IMR-90 (cell line): Measurements from ENCODE around the gene SYCP1. TPM values are rescaled to one million over a fixed set of nuclear protein-coding genes. Genes with fewer than 3 reads are reported as not detected.

Experiments used
- ATAC-seq: fragments of 200-7000 bp; cut with Tn5 transposase; 2 replicates; pipeline ENCODE4 v1.9.1; 2020; ENCODE audit warnings: low read depth, mild to moderate bottlenecking, moderate library complexity
- BruUV-seq: library from RNA; stranded (reverse); fragments of 400-500 nt; replicated peaks from 2 replicates; lab custom pipeline; 2021; lab: Mats Ljungman, UMichigan
- CTCF ChIA-PET: fragments of 300-600 bp; formaldehyde crosslinking; extraction: SDS; loops from one replicate; lab custom pipeline; 2021; ENCODE audit warnings: antibody characterized with exemption; lab: Yijun Ruan, JAX
- POLR2A ChIA-PET: fragments of 300-600 bp; sonication (Branson Sonifier 250); formaldehyde crosslinking; loops from one replicate; lab custom pipeline; 2022; ENCODE audit warnings: antibody characterized with exemption; ENCODE audit not compliant: unreplicated experiment; lab: Charles Lee
- DNase-seq: peaks from one replicate; pipeline ENCODE4 v3.0.0; 2013
- H2AFZ ChIP-seq: replicated peaks from 2 replicates; pipeline ENCODE3; 2013; ENCODE audit warnings: low read length, mild to moderate bottlenecking; ENCODE audit not compliant: poor library complexity
- H2AK5ac ChIP-seq: 2 replicates; pipeline ENCODE4 v1.6.1; 2013; ENCODE audit warnings: low read depth, low read length, inconsistent platforms
- H2AK9ac ChIP-seq: replicated peaks from 2 replicates; pipeline ENCODE3; 2013; ENCODE audit warnings: mild to moderate bottlenecking, low read depth, low read length, moderate library complexity; ENCODE audit not compliant: poor library complexity
- H2BK120ac ChIP-seq: 2 replicates; pipeline ENCODE4 v1.6.1; 2013; ENCODE audit warnings: low read depth, low read length, inconsistent platforms
- H2BK15ac ChIP-seq: 3 replicates; pipeline ENCODE4 v1.6.1; 2013; ENCODE audit warnings: low read depth, low read length, inconsistent platforms
- H2BK20ac ChIP-seq: 2 replicates; pipeline ENCODE4 v1.6.1; 2013; ENCODE audit warnings: low read depth, mild to moderate bottlenecking, inconsistent platforms, low read length, moderate library complexity
- H2BK5ac ChIP-seq: 2 replicates; pipeline ENCODE4 v1.6.1; 2013; ENCODE audit warnings: mild to moderate bottlenecking, low read depth, low read length, inconsistent platforms; ENCODE audit not compliant: poor library complexity, severe bottlenecking
- H3K14ac ChIP-seq: replicated peaks from 2 replicates; pipeline ENCODE4 v1.6.1; 2013; ENCODE audit warnings: low read depth, low read length, inconsistent platforms
- H3K18ac ChIP-seq: 2 replicates; pipeline ENCODE4 v1.6.1; 2013; ENCODE audit warnings: low read depth, low read length, control low read depth
- H3K23ac ChIP-seq: 2 replicates; pipeline ENCODE4 v1.6.1; 2013; ENCODE audit warnings: low read depth, low read length, inconsistent platforms
- H3K27ac ChIP-seq: 2 replicates; pipeline ENCODE4 v1.5.1; 2013; ENCODE audit warnings: mild to moderate bottlenecking, control low read depth, low read length; ENCODE audit not compliant: insufficient read depth
- H3K27me3 ChIP-seq: 2 replicates; pipeline ENCODE4 v1.6.1; 2013; ENCODE audit warnings: low read length; ENCODE audit not compliant: control insufficient read depth, insufficient read depth
- H3K36me3 ChIP-seq: 2 replicates; pipeline ENCODE4 v1.6.1; 2013; ENCODE audit warnings: low read length, mixed read lengths; ENCODE audit not compliant: control insufficient read depth, insufficient read depth
- H3K4ac ChIP-seq: 2 replicates; pipeline ENCODE4 v1.6.1; 2013; ENCODE audit warnings: low read depth, low read length, inconsistent platforms
- H3K4me1 ChIP-seq: 2 replicates; pipeline ENCODE4 v1.6.1; 2013; ENCODE audit warnings: low read length, mixed read lengths; ENCODE audit not compliant: control insufficient read depth, insufficient read depth
- H3K4me2 ChIP-seq: 2 replicates; pipeline ENCODE4 v1.6.1; 2013; ENCODE audit warnings: low read depth, mild to moderate bottlenecking, control low read depth, low read length, moderate library complexity
- H3K4me3 ChIP-seq: 2 replicates; pipeline ENCODE4 v1.5.1; 2013; ENCODE audit warnings: low read depth, mild to moderate bottlenecking, control low read depth, low read length, moderate library complexity; ENCODE audit not compliant: insufficient read depth
- H3K56ac ChIP-seq: 2 replicates; pipeline ENCODE4 v1.6.1; 2013; ENCODE audit warnings: low read length, inconsistent platforms; ENCODE audit not compliant: insufficient read depth; ENCODE audit errors: extremely low read depth
- H3K79me1 ChIP-seq, 2 experiments: 2 replicates each; pipeline ENCODE4 v1.6.1; 2013; ENCODE audit warnings: low read length in 2 of 2, inconsistent platforms in 1 of 2, low read depth in 1 of 2
- H3K9ac ChIP-seq: 2 replicates; pipeline ENCODE4 v1.6.1; 2013; ENCODE audit warnings: low read depth, low read length, control low read depth
- H3K9me1 ChIP-seq: 2 replicates; pipeline ENCODE4 v1.6.1; 2013; ENCODE audit warnings: low read length, inconsistent platforms; ENCODE audit not compliant: insufficient read depth
- H3K9me3 ChIP-seq: 2 replicates; pipeline ENCODE4 v1.6.1; 2013; ENCODE audit warnings: low read length; ENCODE audit not compliant: control insufficient read depth, insufficient read depth
- H4K20me1 ChIP-seq: 2 replicates; pipeline ENCODE4 v1.6.1; 2013; ENCODE audit warnings: low read length, inconsistent platforms; ENCODE audit not compliant: insufficient read depth
- H4K5ac ChIP-seq: 2 replicates; pipeline ENCODE4 v1.6.1; 2013; ENCODE audit warnings: mild to moderate bottlenecking, low read depth, low read length, control low read depth
- H4K8ac ChIP-seq, 2 experiments: 2 replicates each; pipeline ENCODE4 v1.6.1; 2013; ENCODE audit warnings: low read depth in 2 of 2, low read length in 2 of 2, control low read depth in 1 of 2, inconsistent platforms in 1 of 2
- H4K91ac ChIP-seq: 2 replicates; pipeline ENCODE4 v1.6.1; 2013; ENCODE audit warnings: low read depth, low read length, inconsistent platforms; ENCODE audit not compliant: insufficient read depth
- BHLHE40 ChIP-seq: fragments of 150-350 bp; IDR thresholded peaks from 2 replicates; pipeline ENCODE4 v1.6.1; 2016; ENCODE audit warnings: mild to moderate bottlenecking, low read depth, low read length
- CEBPB ChIP-seq: IDR thresholded peaks from 2 replicates; pipeline ENCODE4 v1.6.1; 2012; ENCODE audit warnings: low read depth, low read length, improper control_type of control experiment
- FOS ChIP-seq: fragments of 150-350 bp; IDR thresholded peaks from 2 replicates; pipeline ENCODE4 v1.6.1; 2016; ENCODE audit warnings: low read depth, low read length
- MAZ ChIP-seq: IDR thresholded peaks from 2 replicates; pipeline ENCODE4 v1.6.1; 2012; ENCODE audit warnings: low read depth, mild to moderate bottlenecking, low read length, improper control_type of control experiment, moderate library complexity, borderline replicate concordance
- MXI1 ChIP-seq: IDR thresholded peaks from 2 replicates; pipeline ENCODE4 v1.6.1; 2012; ENCODE audit warnings: low read depth, mild to moderate bottlenecking, low read length, moderate library complexity, borderline replicate concordance
- POLR2A ChIP-seq: IDR thresholded peaks from 2 replicates; pipeline ENCODE4 v1.6.1; 2012; ENCODE audit warnings: mild to moderate bottlenecking, low read depth, low read length
- RAD21 ChIP-seq: IDR thresholded peaks from 2 replicates; pipeline ENCODE4 v1.6.1; 2012; ENCODE audit warnings: low read length, improper control_type of control experiment
- RCOR1 ChIP-seq: IDR thresholded peaks from 2 replicates; pipeline ENCODE4 v1.6.1; 2012; ENCODE audit warnings: mild to moderate bottlenecking, low read length, improper control_type of control experiment; ENCODE audit not compliant: insufficient replicate concordance
- RFX5 ChIP-seq: IDR thresholded peaks from 2 replicates; pipeline ENCODE4 v1.8.0; 2012; ENCODE audit warnings: low read depth, mild to moderate bottlenecking, low read length, moderate library complexity
- SMC3 ChIP-seq: fragments of 150-350 bp; IDR thresholded peaks from 2 replicates; pipeline ENCODE4 v1.6.1; 2016; ENCODE audit warnings: low read depth, mild to moderate bottlenecking, antibody characterized with exemption, low read length, moderate library complexity
- WGBS, 2 experiments: methylation state at CpG; one replicate each; pipeline versions ENCODE4 v1.1.5 to v1.1.7; 2013; ENCODE audit warnings: missing lambda C conversion rate in 2 of 2; ENCODE audit not compliant: insufficient read length in 1 of 2; ENCODE audit errors: extremely low coverage in 2 of 2; 5-methylcytosine and 5-hydroxymethylcytosine counted together
- dilution Hi-C: fragments of 300-500 bp; cut with HindIII; formaldehyde crosslinking; loops from one replicate; pipeline ENCODE4 v1.14.3; 2018; ENCODE audit warnings: low sequenced_read_pairs; ENCODE audit not compliant: unreplicated experiment
- in situ Hi-C: fragments of 300-500 bp; cut with MboI; formaldehyde crosslinking; loops from 3 replicates; pipeline ENCODE4 v1.14.3; 2019; ENCODE audit warnings: low sequenced_read_pairs, inconsistent platforms, mixed read lengths
- intact Hi-C: fragments of 100-400 bp; cut with micrococcal nuclease; formaldehyde crosslinking; loops from 2 replicates; pipeline ENCODE4 v1.10.0; 2022
- polyA plus RNA-seq, 3 experiments: library from polyadenylated mRNA; depleted of rRNA; stranded (reverse); fragments of >200 nt; gene quantifications; 2 replicates each; pipeline ENCODE4 v1.2.3, GENCODE V29; 2012; ENCODE audit warnings: low replicate concordance in 1 of 3
- total RNA-seq: library from RNA; depleted of rRNA; stranded (reverse); fragments of >200 nt; gene quantifications from 2 replicates; pipeline ENCODE4 v1.2.3, GENCODE V29; 2012
- TF ChIP-seq, protein P1 (sequence below): conservative IDR thresholded peaks from 2 replicates; pipeline ENCODE4 v1.5.1; 2012; ENCODE audit warnings: mild to moderate bottlenecking, low read depth, low read length, improper control_type of control experiment

Gene SYCP1
- total and polyA plus RNA-seq, 2 of the 4 experiments (the other 2 are of a cell fraction): not detected

GRCh38 chr1:115012434-115012833 is 157.8 kb downstream of the SYCP1 start:
- in situ Hi-C loops (no loop called here), dilution Hi-C loops (no loop called here), intact Hi-C loops (no loop called here)
- no peak overlapping the region for H2BK20ac ChIP-seq
- H3K9me1 ChIP-seq: no peaks in the 10 kb centered on the region
- H4K8ac ChIP-seq: no peak overlapping the region
- no peak overlapping the region for H3K14ac ChIP-seq
- H3K36me3 ChIP-seq: no peaks in the 10 kb centered on the region
- H3K27ac ChIP-seq: no peak overlapping the region
- H2AFZ ChIP-seq: no peak overlapping the region
- no peaks in the 10 kb centered on the region for H3K27me3 ChIP-seq
- no peak overlapping the region for H3K18ac ChIP-seq
- no peak overlapping the region for H2AK9ac ChIP-seq
- no CpG with 5 or more reads among the region's 1 CpG for WGBS, 2 experiments
- H4K91ac ChIP-seq: no peak overlapping the region
- H3K56ac ChIP-seq: no peak overlapping the region
- ChIA-PET CTCF (no interaction called here), POLR2A (no interaction called here)
- no peaks in the 10 kb centered on the region for H3K9me3 ChIP-seq
- no peak for ATAC-seq
- no peaks in the 10 kb centered on the region for H4K20me1 ChIP-seq
- no peaks in the 10 kb centered on the region for H3K79me1 ChIP-seq
- no peak overlapping the region for H4K5ac ChIP-seq
- no peak for DNase-seq
- no peak overlapping the region for H3K4me2 ChIP-seq
- no peak overlapping the region for H3K4ac ChIP-seq
- BruUV-seq: no TSS peak
- no peak overlapping the region for H2BK5ac ChIP-seq
- no peak overlapping the region for H2BK120ac ChIP-seq
- TF ChIP-seq RAD21 (no peak), POLR2A (no peak), SMC3 (no peak), RFX5 (no peak), FOS (no peak), MXI1 (no peak), MAZ (no peak), RCOR1 (no peak), BHLHE40 (no peak), CEBPB (no peak)
- TF ChIP-seq, protein P1, sequence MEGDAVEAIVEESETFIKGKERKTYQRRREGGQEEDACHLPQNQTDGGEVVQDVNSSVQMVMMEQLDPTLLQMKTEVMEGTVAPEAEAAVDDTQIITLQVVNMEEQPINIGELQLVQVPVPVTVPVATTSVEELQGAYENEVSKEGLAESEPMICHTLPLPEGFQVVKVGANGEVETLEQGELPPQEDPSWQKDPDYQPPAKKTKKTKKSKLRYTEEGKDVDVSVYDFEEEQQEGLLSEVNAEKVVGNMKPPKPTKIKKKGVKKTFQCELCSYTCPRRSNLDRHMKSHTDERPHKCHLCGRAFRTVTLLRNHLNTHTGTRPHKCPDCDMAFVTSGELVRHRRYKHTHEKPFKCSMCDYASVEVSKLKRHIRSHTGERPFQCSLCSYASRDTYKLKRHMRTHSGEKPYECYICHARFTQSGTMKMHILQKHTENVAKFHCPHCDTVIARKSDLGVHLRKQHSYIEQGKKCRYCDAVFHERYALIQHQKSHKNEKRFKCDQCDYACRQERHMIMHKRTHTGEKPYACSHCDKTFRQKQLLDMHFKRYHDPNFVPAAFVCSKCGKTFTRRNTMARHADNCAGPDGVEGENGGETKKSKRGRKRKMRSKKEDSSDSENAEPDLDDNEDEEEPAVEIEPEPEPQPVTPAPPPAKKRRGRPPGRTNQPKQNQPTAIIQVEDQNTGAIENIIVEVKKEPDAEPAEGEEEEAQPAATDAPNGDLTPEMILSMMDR: no peak
- H2BK15ac ChIP-seq: no peak overlapping the region
- H2AK5ac ChIP-seq: no peak overlapping the region
- no peaks in the 10 kb centered on the region for H3K4me1 ChIP-seq
- H3K23ac ChIP-seq: no peak overlapping the region
- H3K4me3 ChIP-seq: no peak overlapping the region
- no peak overlapping the region for H3K9ac ChIP-seq
